Fibroblast of skin of right quadriceps (primary cell): ENCODE data around the gene RGS6.
A peak's percentile ranks its signal among the peaks of the same experiment; 100 is the strongest.

Experiments used
- DNase-seq: peaks from one replicate; pipeline ENCODE4 v3.0.0-alpha.2; 2013

Gene RGS6

GRCh38 chr14:72514660-72515025 lies 582.4 kb downstream of the RGS6 start:
- no peak for DNase-seq

GRCh38 chr14:72515779-72516770 lies 583.8 kb downstream of the RGS6 start:
- DNase-seq: peak; percentile 41

GRCh38 chr14:72516936-72517700 lies 584.9 kb downstream of the RGS6 start:
- peak; percentile 88 for DNase-seq

- DNase-seq: peak; percentile 47
These were observed 585.5 kb downstream of the RGS6 start for GRCh38 chr14:72517736-72518135.

GRCh38 chr14:72518809-72519377 lies 586.7 kb downstream of the RGS6 start:
- no peak for DNase-seq

GRCh38 chr14:72519543-72519942 lies 587.3 kb downstream of the RGS6 start:
- no peak for DNase-seq

GRCh38 chr14:72521045-72521444 lies 588.8 kb downstream of the RGS6 start:
- no peak for DNase-seq

GRCh38 chr14:72521968-72522741 lies 589.9 kb downstream of the RGS6 start:
- DNase-seq: no peak

- no peak for DNase-seq
These were observed 590.6 kb downstream of the RGS6 start for GRCh38 chr14:72522847-72523246.

- DNase-seq: peak; percentile 67
These were observed 591.4 kb downstream of the RGS6 start for GRCh38 chr14:72523424-72524294.

- DNase-seq: no peak
These were observed 592.0 kb downstream of the RGS6 start for GRCh38 chr14:72524295-72524629.

GRCh38 chr14:72525087-72525915 lies 593.1 kb downstream of the RGS6 start:
- DNase-seq: peak; percentile 67

GRCh38 chr14:72527591-72527990 lies 595.4 kb downstream of the RGS6 start:
- DNase-seq: no peak

- DNase-seq: peak; percentile 49
These were observed 596.0 kb downstream of the RGS6 start for GRCh38 chr14:72528059-72528862.

GRCh38 chr14:72528863-72529175 lies 596.6 kb downstream of the RGS6 start:
- DNase-seq: no peak

- DNase-seq: no peak
These were observed 600.6 kb downstream of the RGS6 start for GRCh38 chr14:72532686-72533454.

GRCh38 chr14:72535485-72535884 lies 603.3 kb downstream of the RGS6 start:
- DNase-seq: no peak

- DNase-seq: no peak
These were observed 606.2 kb downstream of the RGS6 start for GRCh38 chr14:72538387-72538786.

- DNase-seq: no peak
These were observed 607.6 kb downstream of the RGS6 start for GRCh38 chr14:72539661-72540315.
